Muscle layer of duodenum (tissue), 2 donors: Measurements from ENCODE around the gene SH2D1B.

ENCODE experiments used
- H3K27ac ChIP-seq: one replicate; pipeline ENCODE4 v1.7.0; 2013; ENCODE audit warnings: mild to moderate bottlenecking, low read length
- H3K27me3 ChIP-seq: one replicate; pipeline ENCODE4 v1.7.0; 2013; ENCODE audit warnings: low read depth, mild to moderate bottlenecking, control low read depth, low read length
- H3K36me3 ChIP-seq, 2 donors: one replicate each; pipeline ENCODE4 v1.7.0; 2013; ENCODE audit warnings: low read length in 2 of 2, control low read depth in 1 of 2, mild to moderate bottlenecking in 1 of 2; ENCODE audit not compliant: insufficient read depth in 2 of 2, control insufficient read depth in 1 of 2
- H3K4me1 ChIP-seq, 2 donors: one replicate each; pipeline ENCODE4 v1.7.0; 2013; ENCODE audit warnings: low read length in 2 of 2, mild to moderate bottlenecking in 2 of 2, control low read depth in 1 of 2, moderate library complexity in 1 of 2; ENCODE audit not compliant: insufficient read depth in 2 of 2, control insufficient read depth in 1 of 2
- H3K4me3 ChIP-seq, 2 donors: one replicate each; pipeline ENCODE4 v1.7.0; 2013; ENCODE audit warnings: low read length in 2 of 2, low read depth in 1 of 2, mild to moderate bottlenecking in 1 of 2
- H3K9me3 ChIP-seq, 2 donors: one replicate each; pipeline ENCODE4 v1.7.0; 2013; ENCODE audit warnings: low read length in 2 of 2, control low read depth in 1 of 2, mild to moderate bottlenecking in 1 of 2; ENCODE audit not compliant: control insufficient read depth in 1 of 2
- donor health status: healthy.

SH2D1B gene

GRCh38 chr1:162376691-162377090, 35.2 kb downstream of the SH2D1B start, which contains the start of gene SPATA46:
Gene SPATA46 (minus strand): TSS chr1:162376854. CDS start chr1:162376790, 64 bp downstream.
- H3K27ac ChIP-seq, result no peak within 1 kb of the TSS
- H3K9me3 ChIP-seq, result no peaks in the 10 kb centered on the region
- no peaks in the 10 kb centered on the region for H3K36me3 ChIP-seq
- no peaks in the 10 kb centered on the region for H3K27me3 ChIP-seq
- H3K4me1 ChIP-seq, result no peaks in the 10 kb centered on the region
- H3K4me3 ChIP-seq, result no peak within 1 kb of the TSS

- Histone ChIP-seq H3K36me3 (no peaks in the 10 kb centered on the region), H3K4me1 (no peaks in the 10 kb centered on the region), H3K9me3 (no peaks in the 10 kb centered on the region), H3K27me3 (no peaks in the 10 kb centered on the region), H3K4me3 (no peak overlapping the region), H3K27ac (no peak overlapping the region)
Measured at GRCh38 chr1:162375463-162375862, 36.5 kb downstream of the SH2D1B start.

GRCh38 chr1:162374406-162374805, 37.5 kb downstream of the SH2D1B start:
- Histone ChIP-seq H3K4me3 (no peak overlapping the region), H3K27me3 (no peaks in the 10 kb centered on the region), H3K36me3 (no peaks in the 10 kb centered on the region), H3K27ac (no peak overlapping the region), H3K9me3 (no peaks in the 10 kb centered on the region), H3K4me1 (no peaks in the 10 kb centered on the region)

GRCh38 chr1:162373541-162374260, 38.2 kb downstream of the SH2D1B start:
- Histone ChIP-seq H3K27me3 (no peaks in the 10 kb centered on the region), H3K27ac (no peak overlapping the region), H3K9me3 (no peaks in the 10 kb centered on the region), H3K36me3 (no peaks in the 10 kb centered on the region), H3K4me1 (no peaks in the 10 kb centered on the region), H3K4me3 (no peak overlapping the region)

GRCh38 chr1:162373072-162373427, 38.9 kb downstream of the SH2D1B start:
- no peaks in the 10 kb centered on the region for H3K9me3 ChIP-seq
- H3K36me3 ChIP-seq, result no peaks in the 10 kb centered on the region
- no peaks in the 10 kb centered on the region for H3K4me1 ChIP-seq
- H3K27me3 ChIP-seq, result no peaks in the 10 kb centered on the region
- no peak overlapping the region for H3K4me3 ChIP-seq
- no peak overlapping the region for H3K27ac ChIP-seq

- H3K4me1 ChIP-seq, result no peaks in the 10 kb centered on the region
- no peaks in the 10 kb centered on the region for H3K36me3 ChIP-seq
- no peak overlapping the region for H3K4me3 ChIP-seq
- no peaks in the 10 kb centered on the region for H3K27me3 ChIP-seq
- no peaks in the 10 kb centered on the region for H3K9me3 ChIP-seq
- no peak overlapping the region for H3K27ac ChIP-seq
Measured at GRCh38 chr1:162372159-162373071, 39.5 kb downstream of the SH2D1B start.

- no peak overlapping the region for H3K27ac ChIP-seq
- no peaks in the 10 kb centered on the region for H3K4me1 ChIP-seq
- H3K4me3 ChIP-seq, result no peak overlapping the region
- no peaks in the 10 kb centered on the region for H3K9me3 ChIP-seq
- no peaks in the 10 kb centered on the region for H3K27me3 ChIP-seq
- no peaks in the 10 kb centered on the region for H3K36me3 ChIP-seq
Measured at GRCh38 chr1:162371611-162372010, 40.3 kb downstream of the SH2D1B start.

- no peak overlapping the region for H3K4me3 ChIP-seq
- H3K36me3 ChIP-seq, result no peaks in the 10 kb centered on the region
- no peaks in the 10 kb centered on the region for H3K4me1 ChIP-seq
- H3K27ac ChIP-seq, result no peak overlapping the region
- H3K9me3 ChIP-seq, result no peaks in the 10 kb centered on the region
- no peaks in the 10 kb centered on the region for H3K27me3 ChIP-seq
Measured at GRCh38 chr1:162370721-162371120, 41.2 kb downstream of the SH2D1B start.

- Histone ChIP-seq H3K27me3 (no peaks in the 10 kb centered on the region), H3K36me3 (no peaks in the 10 kb centered on the region), H3K27ac (no peak overlapping the region), H3K4me3 (no peak overlapping the region), H3K9me3 (no peaks in the 10 kb centered on the region), H3K4me1 (no peaks in the 10 kb centered on the region)
Measured at GRCh38 chr1:162370161-162370560, 41.8 kb downstream of the SH2D1B start.

GRCh38 chr1:162369571-162369970, 42.4 kb downstream of the SH2D1B start:
- no peaks in the 10 kb centered on the region for H3K4me1 ChIP-seq
- no peaks in the 10 kb centered on the region for H3K9me3 ChIP-seq
- no peaks in the 10 kb centered on the region for H3K36me3 ChIP-seq
- no peaks in the 10 kb centered on the region for H3K27me3 ChIP-seq
- H3K27ac ChIP-seq, result no peak overlapping the region
- no peak overlapping the region for H3K4me3 ChIP-seq

- H3K27me3 ChIP-seq, result no peaks in the 10 kb centered on the region
- H3K27ac ChIP-seq, result no peak overlapping the region
- no peak overlapping the region for H3K4me3 ChIP-seq
- H3K4me1 ChIP-seq, result no peaks in the 10 kb centered on the region
- no peaks in the 10 kb centered on the region for H3K36me3 ChIP-seq
- H3K9me3 ChIP-seq, result no peaks in the 10 kb centered on the region
Measured at GRCh38 chr1:162368451-162368850, 43.5 kb downstream of the SH2D1B start.
